NCI-H748 (cell line): ENCODE results near the gene PODNL1.

Source experiments
- DNase-seq: peaks from one replicate; lab custom pipeline; 2025; ENCODE audit not compliant: unreplicated experiment; lab: John Stamatoyannopoulos, UW

Gene PODNL1

DNA sequence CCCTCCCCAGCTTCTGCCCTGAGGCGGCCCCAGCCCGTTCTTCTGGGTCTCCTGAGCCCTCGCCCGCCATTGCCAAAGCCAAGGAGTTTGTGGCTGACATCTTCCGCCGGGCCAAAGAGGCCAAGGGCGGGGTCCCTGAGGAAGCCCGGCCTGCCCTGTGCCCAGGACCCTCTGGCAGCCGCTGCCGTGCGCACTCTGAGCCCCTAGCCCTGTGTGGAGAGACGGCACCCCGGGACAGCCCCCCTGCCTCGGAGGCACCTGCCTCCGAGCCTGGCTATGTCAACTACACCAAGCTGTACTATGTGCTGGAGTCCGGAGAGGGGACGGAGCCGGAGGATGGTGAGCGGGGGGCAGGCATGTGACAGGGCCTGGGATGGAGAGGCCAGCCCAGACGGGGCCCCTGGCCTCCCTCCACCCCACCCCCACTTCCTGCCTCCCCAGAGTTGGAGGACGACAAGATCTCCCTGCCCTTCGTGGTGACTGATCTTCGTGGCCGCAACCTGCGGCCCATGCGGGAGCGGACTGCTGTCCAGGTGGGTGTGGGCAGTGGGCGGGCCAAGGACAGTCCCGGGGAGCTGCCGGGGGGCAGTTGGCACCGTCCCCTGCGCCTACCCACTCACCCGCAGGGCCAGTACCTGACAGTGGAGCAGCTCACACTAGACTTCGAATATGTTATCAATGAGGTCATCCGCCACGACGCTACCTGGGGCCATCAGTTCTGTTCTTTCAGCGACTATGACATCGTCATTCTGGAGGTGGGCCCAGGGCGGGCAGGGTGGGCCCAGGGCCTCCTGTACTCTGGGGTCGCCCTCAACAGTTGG is 21.1 kb upstream of the PODNL1 start:
- no peak for DNase-seq

DNA sequence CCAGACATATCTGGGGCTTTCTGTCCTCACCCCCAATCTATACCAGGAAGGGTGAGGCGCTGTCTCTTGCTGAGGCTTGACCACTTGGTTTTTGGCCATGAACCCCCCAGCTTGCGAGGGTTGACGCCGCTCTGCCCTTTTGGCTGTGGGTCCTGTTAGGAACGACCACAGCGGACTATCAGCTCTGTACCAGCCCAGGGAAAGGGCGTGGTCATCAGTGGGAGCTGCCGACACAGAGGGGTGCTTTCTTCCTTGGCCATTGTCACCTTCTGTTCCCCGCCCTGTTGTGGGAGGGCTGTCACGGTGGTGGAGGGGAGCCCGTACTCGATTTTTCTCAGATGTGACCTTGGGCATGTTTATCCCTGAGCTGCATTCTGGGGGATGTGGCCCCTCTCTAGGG is 19.8 kb upstream of the PODNL1 start:
- DNase-seq: no peak

DNA sequence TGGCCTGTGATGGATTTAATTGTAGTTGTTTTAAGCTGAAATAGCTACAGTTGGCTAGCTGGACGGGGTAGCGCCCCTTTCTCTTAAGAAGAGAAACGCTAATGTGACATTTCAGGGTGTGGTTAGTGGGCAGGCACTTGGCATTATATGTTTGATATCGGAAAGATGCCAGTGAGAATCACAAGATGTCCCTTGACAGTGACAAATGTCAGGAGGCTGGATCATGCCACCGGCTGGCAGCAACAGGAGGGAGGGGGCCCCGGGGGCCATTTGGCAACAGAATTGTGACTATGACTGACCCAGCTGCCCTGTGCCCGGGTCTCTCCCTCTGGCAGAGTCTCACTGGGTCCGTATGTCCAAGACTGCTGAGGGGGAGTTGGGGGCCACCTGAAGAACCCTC is 18.8 kb upstream of the PODNL1 start:
- no peak for DNase-seq

DNA sequence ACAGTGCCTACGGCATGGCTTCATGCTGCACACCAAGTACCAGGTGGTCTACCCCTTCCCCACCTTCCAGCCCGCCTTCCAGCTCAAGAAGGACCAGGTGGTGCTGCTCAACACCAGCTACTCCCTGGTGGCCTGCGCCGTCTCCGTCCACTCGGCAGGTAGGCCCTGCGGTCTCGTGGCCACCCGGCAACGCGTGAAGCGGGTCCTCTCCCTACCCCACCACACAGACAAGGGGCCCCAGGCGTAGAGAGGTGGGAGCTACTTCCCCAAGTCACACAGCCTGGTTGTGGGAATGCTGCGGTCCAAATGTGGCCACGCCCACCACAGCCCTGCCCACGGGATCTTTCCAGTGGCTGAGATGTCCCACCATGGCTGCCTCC is 18.1 kb upstream of the PODNL1 start:
- no peak for DNase-seq

DNA sequence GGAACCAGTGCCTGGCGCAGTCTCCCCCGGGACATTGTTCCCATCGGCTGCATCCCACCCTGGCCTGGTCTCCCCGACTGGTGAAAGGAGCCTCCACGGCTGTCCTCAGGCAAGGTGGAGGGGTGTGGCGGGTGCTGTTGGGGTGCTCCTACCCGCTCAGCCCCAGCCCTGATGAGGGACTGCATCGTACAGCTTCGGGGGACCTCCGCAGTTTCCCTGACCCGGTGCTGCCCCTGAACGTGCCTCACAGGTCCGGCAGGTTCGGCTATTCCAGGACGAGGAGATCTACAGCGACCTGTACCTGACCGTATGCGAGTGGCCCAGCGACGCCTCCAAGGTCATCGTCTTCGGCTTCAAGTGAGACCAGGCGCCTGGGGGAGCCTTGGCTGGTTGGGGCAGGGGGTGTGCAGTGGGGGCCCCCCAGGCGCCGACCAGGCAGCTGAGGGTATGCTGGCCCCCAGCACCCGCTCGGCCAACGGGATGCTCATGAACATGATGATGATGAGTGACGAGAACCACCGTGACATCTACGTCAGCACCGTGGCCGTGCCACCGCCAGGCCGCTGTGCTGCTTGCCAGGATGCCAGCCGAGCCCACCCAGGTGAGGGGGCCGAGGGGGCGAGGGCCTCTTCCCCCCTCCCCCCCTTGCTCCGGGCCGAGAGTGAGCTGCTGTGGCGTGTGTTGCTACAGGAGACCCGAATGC is 17.6 kb upstream of the PODNL1 start:
- no peak for DNase-seq

DNA sequence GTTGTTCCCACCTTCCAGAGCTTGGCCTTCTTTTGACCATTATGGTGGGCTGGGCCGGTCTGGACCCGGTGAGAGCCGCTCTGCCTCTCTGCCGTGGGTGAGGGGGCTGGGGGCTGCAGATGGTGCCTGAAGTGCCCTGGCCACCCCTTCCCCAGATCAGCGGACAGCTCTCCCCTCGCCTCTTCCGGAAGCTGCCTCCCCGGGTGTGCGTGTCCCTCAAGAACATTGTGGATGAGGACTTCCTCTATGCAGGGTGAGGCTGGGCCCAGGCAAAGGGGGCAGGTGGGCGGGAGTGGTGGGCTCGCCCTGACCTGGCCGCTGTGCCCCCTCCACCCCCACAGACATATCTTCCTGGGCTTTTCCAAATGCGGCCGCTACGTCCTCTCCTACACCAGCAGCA is 16.0 kb upstream of the PODNL1 start:
- DNase-seq: no peak

DNA sequence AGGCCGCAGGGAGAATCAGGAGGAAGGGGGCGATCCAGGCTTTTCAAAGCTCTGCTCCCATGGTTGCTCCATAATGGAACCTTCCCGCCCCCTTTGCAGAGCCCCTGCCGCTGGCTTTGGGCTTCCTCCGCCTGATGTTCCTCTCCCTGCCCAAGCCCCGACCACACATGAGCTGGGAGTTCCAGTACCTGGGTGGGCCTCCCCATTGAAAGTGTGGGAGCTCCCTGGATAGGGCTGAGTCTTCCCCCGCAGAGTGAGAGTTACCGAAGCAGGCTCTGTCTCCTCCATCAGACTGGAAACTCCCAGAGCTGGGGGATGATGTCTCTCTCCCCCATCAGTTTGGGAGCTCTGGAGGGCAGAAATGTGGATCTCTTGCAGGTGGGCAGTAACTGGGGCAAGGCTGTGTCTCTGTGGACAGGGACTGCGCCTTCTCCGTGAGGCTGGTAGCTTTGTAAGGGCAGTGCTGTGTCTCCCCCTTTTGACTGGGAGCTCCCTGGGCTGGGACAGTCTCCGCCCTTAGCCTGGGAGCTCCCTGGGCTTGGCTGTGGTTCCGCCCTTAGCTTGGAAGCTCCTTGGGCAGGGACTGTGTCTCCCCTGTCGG is 14.8 kb upstream of the PODNL1 start:
- DNase-seq: no peak

DNA sequence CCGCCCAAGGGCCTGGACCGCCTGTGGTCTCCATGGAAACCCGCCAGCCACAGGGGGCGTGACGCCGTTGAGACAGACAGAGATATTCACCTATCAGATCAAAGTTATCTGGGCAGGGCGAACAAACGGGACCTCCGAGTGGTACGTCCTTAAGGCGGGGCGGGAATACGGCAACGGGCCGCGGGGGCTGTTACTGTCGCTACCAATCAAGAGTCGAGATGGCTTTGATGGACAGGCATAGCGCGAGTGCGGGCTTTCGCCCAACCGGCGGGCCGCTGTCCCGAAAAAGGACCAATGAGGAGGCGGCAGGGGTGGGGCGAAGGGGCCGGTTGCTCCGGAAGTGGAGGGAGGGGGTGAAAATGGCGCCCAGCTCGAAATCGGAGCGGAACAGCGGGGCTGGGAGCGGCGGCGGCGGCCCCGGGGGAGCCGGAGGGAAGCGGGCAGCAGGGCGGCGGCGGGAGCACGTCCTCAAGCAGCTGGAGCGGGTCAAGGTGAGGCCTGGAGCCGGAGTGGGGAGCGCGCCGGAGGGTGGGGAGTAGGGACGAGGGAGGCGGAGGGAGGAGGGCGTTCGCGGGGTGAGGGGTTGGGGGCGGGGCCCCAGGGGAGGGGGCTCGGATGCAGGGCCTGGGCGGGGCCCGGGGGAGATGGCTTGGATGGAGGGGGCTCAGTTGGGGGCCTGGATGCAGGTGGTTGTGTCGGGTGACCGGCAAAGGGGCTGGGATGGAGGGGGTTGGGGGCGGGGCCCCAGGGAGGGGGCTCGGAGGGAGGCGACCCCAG is 14.1 kb upstream of the PODNL1 start, which contains the start of gene DCAF15:
DCAF15 (plus strand) TSS at position 356 of the 777 bp plus-strand sequence; CDS start at position 360, 4 bp downstream.
- DNase-seq: peak; percentile 99

DNA sequence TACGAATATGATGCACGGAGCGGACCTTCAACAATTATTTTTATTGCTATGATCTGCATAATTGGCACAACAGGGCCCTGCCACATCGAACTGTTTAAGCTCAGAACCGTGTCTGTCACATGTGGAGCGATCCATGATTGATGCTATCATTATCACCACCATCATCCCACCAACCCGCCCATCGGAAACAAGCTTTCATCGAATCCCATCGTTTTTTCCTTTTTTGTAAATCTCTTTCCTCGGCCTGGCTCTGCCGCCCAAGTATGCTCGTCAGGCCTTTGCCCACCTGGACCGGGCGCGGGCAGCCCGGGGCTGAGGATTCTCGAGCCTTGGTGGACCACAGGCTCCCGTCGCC is 13.6 kb upstream of the PODNL1 start:
- DNase-seq: no peak

DNA sequence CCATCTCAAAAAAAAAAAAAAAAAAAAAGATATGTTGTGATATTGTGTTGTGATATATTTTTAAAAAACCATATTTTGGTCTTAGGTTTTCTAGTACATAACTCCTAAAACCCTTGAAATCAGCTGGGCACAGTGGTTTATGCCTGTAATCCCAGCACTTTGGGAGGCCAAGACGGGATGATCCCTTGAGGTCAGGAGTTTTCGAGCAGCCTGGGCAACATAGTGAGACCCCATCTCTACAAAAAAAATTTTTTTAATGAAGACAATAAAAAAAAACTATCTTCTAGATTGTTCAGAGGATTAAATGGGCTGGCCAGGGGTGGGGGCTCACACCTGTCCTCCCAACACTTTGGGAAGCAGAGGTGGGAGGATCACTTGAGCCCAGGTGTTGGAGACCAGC is 12.8 kb upstream of the PODNL1 start:
- no peak for DNase-seq

DNA sequence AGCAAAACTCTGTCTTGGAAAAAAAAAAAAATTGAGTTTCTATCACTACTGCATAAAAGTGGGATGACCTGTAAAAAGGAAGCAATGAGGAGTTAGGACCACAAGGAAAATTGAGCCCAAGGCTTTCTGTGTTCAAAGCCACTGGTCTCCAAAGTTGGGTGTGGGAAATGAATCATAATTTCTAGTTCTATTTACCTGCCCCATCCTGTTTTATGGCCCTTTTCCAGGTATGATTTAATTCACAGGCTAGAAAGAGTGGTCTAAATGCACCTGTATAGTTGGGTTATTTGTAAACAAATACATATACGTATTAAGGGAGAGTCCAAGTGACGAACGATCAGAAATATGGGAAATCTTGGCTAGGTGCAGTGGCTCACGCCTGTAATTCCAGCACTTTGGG is 8.2 kb upstream of the PODNL1 start:
- no peak for DNase-seq

DNA sequence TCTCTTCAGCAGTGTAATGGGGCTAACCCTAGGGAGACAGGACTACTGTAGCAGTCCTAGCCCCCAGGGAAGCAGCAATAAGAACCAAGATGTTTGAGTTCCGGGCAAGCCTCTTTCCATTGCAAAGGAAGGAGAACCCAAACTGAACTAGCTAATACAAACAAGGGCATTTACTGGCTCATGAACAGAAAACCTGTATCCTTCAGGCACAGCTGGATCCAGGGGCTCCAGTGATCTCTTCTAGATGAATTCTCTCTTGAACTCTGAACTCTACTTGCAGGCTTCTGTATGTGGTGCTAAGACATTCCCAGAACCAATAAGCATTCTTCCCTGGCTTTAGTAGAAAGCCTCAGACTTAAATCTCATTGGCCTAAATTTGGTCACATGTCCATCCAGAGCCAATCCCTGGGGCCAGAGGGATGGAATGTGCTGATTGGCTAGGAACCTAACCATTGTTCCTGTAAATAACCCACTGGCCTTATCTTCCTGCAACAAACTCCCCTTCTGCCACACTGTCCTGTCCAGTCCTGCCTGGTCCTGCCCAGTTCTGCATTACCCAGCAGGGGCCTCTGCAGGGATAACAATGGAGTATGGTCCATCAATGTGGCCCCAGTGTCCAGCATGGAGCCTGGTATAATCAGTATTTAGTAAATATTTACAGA is 3.9 kb upstream of the PODNL1 start:
- no peak for DNase-seq

DNA sequence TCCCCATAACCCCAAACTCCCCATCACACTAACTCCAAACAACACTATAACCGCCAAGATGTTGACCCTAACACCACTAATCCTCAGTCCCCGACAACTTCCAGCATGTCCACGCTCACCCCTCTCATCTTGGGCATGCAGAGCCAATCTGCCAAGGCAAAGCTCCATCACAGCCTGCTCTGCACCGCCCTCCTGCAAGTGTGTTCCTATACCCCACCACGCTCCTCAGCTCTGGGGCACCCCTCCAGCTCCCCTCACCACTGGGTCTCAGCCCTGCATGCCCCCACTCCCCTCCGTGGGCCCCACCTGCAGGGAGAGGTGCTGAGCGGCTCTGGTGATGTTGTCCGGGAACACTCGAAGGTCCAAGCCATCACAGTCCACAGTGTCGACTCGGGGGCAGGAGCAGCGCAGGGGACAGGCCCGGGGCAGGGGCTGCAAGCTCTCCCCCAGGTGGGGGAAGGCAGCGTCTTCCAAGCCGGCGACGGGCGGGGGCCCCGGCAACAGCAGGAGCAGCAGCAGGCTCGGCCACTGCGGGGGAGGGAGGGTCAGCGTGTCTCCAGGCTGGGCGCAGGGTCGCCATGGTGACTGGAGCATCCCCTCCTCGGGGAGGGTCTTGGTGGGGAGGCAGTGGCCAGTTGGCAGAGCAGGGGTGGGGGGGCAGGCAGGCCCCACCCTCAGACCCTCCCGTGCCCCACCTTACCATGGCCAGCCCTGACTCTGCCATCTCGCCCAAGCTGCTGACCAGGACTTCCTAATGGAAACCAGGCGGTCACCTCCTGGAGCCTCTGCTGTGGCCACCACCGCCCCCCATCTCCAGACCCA is 527 bp downstream of the PODNL1 start:
- no peak for DNase-seq

DNA sequence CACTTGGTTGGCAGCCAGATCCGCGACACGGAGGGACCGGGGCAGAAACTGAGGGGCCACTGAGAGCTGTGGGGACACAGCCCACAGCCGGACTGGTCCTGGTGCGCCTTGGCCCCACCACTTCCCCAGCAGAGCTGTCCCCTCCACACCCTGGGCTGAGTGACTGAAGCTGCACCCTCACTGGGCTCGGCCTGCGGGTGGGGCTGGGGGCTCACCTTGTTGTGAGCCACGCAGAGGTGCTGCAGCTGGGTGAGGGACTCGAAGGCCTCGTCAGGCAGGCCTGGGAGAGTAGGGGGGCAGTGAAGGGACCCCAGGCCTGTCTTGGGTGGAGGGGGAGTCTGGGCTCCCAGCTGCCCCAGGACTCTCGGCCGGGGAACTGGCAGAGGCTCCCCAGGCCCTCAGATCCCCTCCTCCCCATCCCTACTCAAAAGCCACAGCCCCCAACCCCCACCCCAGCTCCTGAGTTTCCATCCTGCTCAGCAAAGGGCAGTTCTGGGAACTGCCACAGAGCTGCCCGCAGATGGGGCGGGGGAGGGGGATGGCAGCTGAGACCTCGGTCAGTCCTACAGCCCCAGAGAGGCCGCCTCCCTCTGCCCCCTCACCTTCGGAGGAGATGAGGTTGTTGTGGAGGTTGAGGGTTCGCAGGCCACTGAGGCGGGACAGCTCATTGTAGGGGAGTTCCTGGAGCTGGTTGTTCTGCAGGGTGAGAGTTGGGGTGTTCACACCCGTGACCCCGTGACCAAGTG is 2.3 kb downstream of the PODNL1 start:
- no peak for DNase-seq

DNA sequence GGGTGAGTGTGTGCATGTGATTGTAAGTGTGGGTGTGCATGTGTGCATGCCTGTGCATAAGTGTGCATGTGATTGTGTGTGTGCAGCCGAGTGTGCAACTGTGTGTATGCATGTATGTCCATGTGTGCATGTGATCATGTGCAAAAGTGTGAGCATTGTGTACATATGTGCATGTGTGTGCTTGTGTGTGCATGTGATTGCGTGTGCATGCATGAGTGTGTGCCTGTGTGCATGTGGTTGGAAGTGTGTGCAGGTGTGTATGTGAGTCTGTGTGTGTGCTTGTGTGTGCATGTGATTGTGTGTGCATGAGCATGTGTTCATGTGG is 3.5 kb downstream of the PODNL1 start:
- no peak for DNase-seq

DNA sequence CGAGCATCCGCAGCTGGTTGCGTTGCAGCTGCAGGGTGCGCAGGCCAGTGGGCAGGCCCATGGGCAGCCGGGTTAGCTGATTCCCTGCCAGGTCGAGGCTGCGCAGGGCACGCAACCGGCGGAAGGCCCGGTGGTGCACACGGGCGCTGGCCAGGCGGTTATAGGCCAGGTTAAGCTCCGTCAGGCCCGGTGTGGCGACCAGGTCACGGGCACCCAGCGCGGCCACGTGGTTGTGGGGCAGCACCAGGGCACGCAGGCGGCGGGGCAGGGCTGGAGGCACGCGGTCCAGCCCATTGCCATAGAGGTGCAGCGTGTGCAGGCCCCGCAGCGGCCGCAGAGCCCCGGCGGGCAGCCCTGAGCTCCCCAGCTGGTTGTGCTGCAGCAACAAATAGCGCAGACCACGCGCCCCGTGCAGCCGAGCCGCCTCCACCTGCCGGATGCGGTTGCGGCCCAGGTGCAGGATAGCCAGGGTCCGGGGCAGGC is 5.3 kb downstream of the PODNL1 start:
- DNase-seq: peak; percentile 3

DNA sequence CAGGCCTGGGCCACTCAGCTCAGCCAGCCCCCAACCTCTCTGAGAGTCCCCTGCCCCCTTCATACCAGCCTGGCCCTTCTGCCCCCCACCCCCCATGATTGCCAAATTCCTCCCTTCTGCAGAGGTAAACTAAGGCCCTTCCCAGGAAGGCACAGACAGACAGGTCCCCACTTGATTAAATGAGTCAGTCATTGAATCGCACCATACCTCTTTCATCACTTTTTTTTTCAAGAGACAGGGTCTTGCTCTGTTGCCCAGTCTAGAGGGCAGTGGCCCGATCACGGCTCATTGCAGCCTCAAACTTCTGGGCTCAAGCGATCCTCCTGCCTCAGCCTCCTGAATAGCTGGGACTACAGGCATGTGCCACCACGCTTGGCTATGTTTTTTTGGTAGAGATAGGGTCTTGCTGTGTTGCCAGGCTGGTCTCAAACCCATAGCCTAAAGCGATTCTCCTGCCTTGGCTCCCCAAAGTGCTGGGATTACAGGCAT is 6.0 kb downstream of the PODNL1 start:
- DNase-seq: no peak

DNA sequence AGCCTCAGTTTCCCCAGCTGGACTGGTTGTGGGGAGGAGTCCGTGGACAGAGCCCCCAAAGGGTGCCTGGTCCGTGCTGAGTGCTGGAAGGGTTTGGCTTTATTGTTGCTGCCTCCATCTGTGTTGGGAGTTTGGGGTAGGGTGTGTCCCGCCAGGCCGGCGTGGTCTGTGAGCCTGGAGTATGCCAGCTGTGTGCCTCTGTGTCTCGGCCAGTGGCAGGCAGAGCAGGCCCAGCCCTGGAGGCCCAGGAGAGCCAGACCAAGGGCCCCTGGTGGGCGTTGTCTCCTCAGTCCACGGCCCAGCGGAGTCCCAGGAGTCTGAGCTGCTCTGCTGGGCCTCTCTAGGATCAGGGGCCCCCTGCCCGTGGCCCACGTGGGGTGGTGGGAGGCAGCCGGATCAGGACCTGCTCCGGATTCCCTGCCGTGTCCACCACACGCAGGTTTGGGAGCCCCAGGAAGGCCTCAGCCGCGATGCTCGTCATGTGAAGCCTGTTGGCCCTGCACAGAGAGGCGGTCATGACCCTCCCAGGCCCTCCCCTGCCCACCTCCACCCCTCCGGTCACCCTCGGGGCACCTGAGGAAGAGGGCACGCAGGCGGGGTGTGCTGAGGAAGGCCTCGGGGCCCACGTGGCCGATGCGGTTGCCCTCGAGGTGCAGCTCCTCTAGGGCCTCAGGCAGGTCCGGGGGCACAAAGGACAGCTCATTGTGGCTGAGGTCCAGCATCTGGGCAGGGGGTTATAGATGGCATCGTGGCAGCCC is 6.6 kb downstream of the PODNL1 start:
- no peak for DNase-seq

DNA sequence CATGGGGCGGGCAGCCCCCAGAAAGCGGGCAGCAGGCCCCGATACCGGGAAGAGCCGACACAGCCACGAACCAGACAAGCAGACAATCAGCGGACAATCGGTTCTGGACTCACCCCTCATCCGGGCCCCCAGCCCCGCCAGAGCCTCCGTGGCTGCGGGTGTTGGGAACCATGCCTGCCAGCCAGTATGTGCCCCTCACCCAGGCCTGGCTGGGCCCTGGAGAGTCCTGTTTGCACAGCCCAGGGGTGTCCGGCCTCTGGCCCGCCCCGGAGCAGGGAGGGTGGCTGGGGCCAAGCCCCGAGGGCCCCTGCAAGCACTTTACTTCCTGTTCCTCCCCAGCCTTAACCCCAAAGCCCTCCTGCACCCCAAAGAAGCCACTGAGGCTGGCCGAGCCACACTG is 7.8 kb downstream of the PODNL1 start:
- DNase-seq: no peak
